Pons (tissue), 1 donor: Measurements from ENCODE around the gene ATP10A.
"Not testable (repeated sequence)": the region's sequence is repeated elsewhere in the genome, so short reads cannot be mapped to it uniquely, and the experiment has no call there.

Experiments used
- DNase-seq: peaks from one replicate; pipeline ENCODE4 v3.0.0-alpha.2; 2016; ENCODE audit warnings: low spot score

Gene ATP10A

DNA sequence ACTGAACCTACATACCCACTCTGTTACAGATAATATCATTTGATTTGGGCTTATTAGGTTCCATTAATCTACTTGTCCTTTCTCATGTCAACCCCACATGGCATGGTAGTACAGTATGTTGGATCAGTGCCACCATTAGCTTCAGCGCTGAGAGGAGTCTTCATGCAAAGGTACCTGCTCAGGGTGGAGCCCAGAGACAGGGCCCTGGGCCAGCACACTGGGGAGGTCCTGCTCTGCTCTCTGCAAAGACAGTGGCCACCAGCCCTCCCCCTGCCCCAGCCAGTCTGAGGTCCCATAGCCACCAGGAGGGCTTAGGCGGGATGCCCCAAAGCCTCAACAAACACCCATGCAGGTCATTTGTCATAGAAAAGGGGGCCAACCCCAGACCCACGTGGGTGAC, 71.0 kb downstream of the ATP10A start:
- DNase-seq: no peak

GRCh38 chr15:25790000-25790660, 73.0 kb downstream of the ATP10A start:
- DNase-seq: peak; percentile 15

GRCh38 chr15:25789616-25789999, 73.5 kb downstream of the ATP10A start:
- DNase-seq: no peak

DNA sequence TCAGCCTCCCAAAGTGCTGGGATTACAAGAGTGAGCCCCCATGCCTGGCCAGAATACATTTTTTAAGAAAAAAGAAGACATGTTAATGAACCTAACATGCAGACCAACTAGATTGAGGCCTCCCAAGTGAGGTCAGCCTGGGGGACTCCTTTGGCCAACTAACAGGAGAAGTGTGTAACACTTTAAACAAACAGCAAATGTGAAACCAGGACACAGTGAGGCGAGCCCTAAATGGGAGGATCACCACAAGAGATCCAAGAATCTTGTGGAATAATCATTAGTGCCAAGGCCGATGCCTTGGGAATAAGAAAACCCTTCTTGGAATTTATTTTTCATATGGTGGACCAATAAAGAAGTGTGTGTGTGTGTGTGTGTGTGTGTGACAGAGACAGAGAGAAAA, 73.9 kb downstream of the ATP10A start:
- DNase-seq: no peak

DNA sequence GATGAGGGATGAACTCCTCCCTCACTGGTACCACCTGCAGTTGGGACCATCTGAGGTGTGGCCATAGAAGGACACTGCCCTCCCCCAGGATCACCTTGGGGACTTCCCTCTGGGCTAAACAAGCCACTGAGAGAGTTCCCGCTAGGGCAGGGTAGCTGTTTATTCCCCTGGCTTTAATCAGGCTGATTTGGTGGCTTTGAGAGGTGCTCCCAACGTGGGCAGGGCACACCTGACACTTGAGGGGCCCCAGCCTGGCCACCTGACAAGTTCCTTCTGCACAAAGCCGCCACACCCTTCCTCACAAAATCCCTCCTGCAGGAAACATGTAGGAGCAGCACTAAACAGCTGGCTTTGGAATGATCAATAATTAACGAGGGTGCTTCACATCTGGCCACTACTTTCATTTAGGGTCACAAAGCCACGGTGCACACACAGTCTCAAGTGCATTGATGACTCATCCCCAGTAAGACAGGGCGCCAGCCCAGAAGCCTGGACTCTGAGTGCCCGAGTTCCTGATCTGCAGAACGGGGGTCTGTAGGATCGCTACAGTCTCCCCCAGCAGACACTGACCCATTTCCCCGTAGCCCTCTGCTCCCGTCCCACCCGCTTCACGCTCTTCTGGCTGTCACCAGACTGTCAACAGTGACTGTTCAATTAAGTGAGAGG, 75.1 kb downstream of the ATP10A start:
- DNase-seq: no peak

GRCh38 chr15:25787381-25787780, 75.7 kb downstream of the ATP10A start:
- DNase-seq: no peak

DNA sequence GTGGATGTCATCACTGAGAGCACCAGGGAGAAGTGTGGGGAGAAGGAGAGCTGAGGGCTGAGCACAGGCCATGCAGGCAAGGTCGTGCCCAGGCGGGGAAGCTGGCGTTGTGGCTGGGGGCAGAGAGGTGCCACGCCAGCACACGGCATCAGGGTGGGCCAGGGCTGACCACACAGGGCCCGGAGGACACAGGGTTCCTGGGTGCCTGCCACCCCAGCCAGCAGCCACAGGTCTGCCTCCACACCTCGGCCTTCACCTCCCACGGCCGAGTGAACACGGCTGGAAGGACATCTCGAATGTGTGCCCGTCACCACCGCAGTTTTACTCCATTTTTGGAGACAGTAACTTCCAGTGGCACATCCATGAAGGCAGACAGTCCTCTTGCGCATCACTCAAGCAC, 77.1 kb downstream of the ATP10A start:
- DNase-seq: no peak

DNA sequence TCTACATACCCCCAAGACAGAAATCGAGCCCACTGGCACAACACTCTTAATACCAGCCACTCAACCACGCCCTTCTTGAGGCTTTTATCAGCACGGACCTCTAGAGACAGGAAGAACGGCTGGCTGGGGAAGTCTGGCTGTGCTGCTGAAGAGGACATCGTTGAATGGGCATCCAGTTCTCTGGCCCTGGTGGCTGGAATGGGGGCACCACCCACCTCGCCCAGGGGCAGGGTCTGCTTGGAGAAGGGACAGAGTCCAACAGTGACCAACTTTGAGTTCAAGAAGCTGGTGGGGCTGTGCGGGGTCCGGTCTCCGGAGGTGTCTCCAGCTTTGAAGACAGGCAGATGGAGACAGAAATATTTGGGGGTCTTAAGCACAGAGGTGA, 77.5 kb downstream of the ATP10A start:
- DNase-seq: no peak

DNA sequence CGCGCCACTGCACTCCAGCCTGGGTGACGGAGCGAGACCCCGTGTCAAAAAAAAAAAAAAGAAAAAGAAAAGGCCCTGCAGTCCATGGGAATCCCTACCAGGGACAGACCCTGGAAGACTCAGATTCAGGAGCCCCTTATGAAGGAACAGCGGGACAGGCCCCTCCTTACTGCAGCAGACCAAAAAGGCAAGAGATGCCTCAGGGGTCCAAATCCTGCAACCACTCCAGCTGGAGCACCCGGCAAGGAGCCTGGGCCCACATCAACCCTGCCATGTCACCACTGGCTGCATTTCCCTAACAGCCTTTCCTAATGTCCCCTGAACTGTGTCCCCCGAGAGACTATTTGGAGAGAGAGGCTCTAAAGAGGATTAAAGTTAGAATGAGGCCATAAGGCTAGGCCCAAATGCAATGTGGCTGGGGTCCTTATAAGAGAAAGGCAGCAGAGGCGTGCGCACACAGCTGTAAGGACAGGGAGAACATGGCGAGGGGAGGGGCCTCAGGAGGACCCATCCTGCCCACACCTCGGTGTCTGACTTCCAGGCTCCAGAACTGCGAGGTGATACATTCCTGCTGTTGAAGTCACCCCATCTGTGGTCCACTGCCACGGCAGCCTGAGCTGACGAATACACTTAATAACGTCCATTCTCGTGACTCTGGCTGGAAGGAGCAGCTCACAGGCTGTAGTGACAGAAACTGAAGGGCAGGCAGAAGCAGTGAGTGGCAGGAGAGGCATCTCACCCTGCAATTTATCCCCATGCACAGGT, 78.1 kb downstream of the ATP10A start:
- no peak for DNase-seq

DNA sequence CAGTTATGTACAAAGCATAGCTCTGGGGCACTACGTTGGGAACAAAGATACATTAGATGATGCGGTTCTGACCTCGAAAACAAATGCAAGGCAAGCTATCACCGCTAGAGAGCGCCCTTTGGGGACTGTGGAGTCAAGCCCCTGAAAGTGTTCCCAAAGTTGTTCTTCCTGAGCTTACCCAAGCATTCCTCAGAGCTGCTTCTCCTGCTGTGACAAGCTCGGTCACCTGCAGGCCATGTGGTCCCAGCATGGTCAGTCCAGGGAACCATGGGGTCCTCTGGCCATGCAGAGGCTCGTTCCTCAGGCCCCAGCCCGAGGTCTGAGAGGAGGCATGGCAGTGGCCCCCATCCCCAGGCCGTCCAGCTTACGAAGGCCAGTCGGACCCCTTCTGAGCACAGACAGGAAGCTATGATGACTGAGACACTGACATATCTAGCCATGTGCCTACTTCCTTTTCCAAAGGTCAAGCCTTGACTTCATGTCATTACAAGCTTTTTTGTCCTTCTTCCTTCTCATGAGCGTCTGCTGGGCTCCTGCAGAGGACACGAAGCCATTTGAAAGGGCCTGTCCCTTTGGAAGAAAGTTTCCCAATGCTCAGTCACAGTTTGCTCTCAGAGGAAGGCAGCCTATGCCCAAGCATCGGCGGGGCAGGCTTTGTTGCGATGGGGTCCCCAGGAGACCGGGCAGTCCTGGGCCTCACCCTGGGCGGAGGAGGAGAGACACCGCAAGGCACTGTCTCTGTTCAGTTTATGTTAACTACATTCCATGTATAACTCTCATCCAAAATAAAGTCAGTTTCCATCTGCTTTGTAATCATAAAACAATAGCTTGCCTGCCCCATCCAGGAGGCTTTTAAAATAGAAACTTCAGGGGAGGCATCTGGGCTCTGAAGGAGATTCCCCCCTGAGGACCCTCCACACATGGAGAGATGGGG, 79.3 kb downstream of the ATP10A start:
- no peak for DNase-seq

DNA sequence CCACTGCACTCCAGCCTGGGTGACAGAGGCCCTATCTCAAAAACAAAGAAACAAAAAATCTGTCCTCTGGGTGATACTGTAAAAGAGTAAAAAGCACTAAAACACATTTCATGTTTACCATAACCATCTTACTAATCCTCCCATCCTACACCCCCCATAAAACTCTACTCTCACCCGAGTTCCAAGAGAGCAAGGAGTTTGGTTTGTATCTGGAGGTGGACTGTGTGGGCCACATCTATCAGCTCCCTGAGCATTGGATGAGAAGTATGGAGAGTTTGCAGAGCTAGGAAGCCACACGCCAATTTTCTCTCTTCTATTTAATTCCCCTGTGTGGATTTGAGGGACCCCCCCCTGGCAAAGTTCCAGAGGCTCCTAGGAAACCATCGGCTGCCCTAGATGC, 80.0 kb downstream of the ATP10A start:
- no peak for DNase-seq

GRCh38 chr15:25780479-25781255, 82.5 kb downstream of the ATP10A start:
- DNase-seq: no peak

DNA sequence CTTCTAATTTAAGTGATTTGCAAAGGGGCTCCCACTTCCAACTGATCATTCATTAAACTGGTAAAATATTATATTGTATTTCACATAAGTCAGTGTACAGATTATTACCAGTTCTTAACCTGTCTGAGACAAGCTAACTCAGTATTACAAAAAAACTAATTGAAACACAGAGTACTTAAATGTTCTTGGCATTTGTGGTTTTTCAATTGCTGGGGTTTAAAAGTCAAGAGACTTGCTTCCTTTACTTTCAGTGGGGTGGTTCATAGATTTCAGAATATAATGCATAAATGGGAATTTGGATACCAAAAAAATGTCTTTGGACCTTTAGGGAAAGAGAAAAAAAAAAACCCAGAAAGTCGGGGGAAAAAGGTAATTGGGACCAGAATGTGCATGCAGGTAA, 85.0 kb downstream of the ATP10A start:
- DNase-seq: no peak

GRCh38 chr15:25777037-25777436, 86.1 kb downstream of the ATP10A start:
- no peak for DNase-seq

DNA sequence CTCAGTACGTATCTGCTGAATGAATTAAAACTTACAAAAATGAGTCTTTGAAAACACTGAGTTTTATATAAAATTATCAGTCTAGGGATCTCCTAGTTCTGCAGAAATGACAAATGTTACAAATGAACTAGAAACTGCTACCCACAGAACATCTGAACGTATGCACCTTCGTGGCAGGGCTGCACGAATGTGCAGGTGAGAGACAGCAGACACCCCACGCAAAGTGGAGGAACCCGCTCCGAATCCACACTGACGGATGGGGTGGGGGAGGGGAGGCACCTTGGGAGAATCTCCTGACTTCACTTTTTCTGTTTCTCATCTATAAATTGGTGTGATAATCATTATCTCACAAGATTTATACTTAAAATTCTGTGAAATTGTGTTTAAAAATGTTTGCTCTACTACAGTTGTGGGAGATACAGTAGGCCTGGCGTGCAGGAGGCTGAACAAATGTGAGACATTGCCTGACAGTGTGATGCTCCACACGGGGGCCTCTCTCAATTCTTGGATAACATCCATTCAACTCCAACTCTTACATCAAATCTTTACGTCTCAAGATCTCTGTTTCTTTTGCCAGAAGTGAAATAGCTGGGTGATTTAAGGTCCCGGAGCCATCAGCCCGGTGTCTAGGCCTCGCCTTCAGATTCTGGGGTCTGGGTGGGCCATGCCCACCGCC, 86.9 kb downstream of the ATP10A start:
- DNase-seq: no peak

DNA sequence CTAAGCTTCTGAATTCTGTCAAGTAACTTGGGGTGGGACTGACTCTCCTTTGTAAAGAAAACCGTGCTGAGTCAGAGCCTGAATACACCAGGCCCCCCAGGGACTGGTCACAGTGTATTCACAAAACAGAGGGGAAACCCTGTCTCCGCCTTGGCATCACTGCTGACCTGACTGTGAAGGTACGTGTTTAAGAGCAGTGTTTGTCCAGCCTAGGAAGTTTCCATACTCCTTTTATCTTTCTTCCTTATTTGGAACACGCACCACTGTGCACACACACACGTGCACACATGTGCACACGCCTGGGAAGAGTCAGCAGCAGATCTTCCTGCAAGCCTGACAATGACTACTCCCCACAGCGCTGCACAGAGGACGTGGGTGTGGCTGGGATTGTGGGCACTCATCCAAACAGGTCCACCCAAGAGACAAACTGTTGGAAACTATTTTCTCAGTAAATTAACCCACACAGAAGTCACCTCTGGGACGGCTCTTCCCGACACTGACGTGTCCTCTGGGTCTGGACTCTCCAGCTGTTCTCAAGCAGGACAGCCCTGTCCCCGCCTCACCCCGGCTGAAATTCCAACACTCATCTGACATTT, 87.7 kb downstream of the ATP10A start:
- DNase-seq: no peak

DNA sequence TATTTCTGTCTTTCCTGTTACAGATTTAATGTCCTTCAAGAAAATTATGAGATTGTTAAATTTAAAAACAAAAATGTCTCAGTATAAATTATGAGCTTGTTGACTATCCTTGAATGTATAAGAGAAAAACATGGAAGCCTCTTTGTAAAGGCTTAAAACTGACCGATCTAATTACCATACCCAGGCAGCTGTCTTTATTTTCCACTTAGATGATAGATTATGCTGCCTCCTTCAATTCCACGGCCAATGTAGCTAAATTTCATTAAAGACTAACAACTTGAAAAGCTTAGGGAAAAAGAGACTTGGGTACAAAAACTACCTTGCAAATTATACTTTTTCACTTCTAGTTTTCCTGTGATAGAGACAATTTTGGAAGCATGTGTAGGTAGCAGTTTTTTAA, 88.3 kb downstream of the ATP10A start:
- no peak for DNase-seq

- DNase-seq: no peak
Measured at GRCh38 chr15:25773248-25773647, 89.9 kb downstream of the ATP10A start.

GRCh38 chr15:25772500-25772899, 90.6 kb downstream of the ATP10A start:
- DNase-seq: no peak

DNA sequence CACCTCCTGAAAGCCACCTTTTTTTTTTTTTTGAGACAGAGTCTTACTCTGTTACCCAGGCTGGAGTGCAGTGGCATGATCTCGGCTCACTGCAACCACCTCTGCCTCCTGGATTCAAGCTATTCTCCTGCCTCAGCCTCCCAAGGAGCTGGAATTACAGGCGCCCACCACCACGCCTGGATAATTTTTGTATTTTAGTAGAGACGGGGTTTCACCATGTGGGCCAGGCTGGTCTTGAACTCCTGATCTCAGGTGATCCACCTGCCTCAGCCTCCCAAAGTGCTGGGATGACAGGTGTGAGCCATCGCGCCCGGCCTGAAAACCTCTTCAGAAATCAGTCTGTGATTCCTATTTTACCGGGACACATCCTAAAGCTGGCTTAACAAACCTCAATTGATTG, 91.4 kb downstream of the ATP10A start:
- DNase-seq: not testable (repeated sequence)

DNA sequence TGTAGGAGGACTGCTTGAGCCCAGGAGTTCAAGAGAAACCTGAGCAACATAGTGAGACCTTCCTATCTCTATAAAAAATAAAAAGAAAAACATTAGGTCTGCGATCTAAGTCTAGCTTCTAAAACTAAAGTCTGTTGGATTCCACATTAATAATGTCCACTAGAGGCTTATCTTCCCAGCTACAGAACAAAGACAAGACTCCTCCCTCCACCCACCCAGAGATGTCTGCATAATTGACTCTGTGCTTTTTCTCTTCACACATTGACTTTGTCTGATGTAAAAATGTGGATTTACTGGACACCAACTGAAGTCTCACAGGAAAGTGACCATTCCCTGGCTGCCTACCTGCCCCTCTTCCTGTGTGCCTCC, 91.8 kb downstream of the ATP10A start:
- no peak for DNase-seq
